HG03097 (cell line): ENCODE results near the gene CRTAC1.

Experiments
- ATAC-seq: cut with Tn5 transposase; IDR thresholded peaks from one replicate; pipeline ENCODE4 v1.9.1; 2021; ENCODE audit not compliant: unreplicated experiment, low FRiP score

Gene CRTAC1

GRCh38 chr10:97903128-97904017, 127.0 kb downstream of the CRTAC1 start:
- ATAC-seq = no peak

DNA sequence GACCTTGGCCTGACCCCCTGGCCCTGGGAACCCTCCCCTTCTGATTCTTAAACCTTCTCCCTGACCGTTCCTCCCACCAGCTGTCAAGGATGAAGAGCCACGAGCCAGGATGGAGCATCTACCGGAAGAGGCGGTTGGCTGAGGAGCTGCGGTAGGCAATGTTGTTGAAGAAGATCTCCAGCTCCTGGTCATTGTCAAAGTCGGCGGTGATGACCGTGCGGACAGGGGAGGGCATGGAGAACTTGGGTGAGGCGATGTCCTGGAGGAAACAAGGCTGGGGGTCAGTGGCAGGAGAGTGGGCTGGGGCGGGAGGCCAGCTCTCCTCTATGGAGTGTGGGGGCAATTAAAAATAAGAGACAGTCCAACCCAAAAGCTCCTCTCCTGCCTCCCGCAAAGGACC, 129.0 kb downstream of the CRTAC1 start:
- no peak for ATAC-seq

- no peak for ATAC-seq
These were observed 132.0 kb downstream of the CRTAC1 start for GRCh38 chr10:97898429-97898828.

DNA sequence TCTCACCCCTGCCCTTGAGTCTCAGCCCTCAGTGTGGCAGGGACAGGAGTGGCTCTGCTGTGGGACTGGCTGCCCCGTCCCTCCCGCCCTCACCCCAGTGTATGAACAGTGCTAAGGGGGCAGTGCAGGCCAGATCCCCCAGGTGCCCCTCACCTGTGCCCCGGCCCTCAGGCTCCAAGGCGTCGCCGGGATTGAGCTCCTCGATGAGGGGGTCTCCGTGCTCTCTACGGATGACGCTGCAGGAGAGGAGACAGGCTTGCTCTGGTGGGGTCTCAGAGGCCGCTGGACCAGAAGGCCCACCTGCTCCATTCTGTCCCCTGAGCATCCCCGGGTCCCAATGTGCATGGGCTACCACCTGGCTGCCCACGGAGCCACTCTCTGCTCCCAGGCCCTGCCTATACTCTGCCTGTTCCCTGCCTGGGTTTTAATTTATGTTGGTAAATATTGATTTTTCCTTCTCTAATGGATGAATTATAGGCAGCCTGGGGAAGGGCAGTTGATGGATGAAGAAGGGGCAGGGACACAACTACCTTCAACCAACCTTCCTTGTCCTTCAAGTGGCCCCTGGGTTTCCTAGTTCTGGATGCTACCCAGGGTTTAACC, 133.6 kb downstream of the CRTAC1 start:
- no peak for ATAC-seq

DNA sequence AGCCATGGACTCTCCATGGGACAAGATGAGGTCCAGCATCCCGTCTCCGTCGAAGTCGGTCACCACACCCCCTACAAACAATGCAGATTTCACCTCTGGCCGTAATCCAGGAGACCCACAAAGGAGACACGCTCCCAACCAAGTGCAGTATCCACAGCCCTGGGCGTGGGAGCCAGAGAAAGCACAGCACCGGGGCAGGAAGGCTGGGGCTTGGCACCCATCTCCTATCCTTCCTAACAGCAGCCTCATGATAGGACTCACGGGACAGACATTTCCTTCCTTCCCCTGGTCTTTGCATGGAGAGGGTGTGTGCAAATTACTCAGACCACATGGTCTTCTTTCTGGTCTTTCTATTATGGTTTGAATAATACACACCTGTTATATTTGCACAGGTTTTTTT, 134.5 kb downstream of the CRTAC1 start:
- no peak for ATAC-seq

DNA sequence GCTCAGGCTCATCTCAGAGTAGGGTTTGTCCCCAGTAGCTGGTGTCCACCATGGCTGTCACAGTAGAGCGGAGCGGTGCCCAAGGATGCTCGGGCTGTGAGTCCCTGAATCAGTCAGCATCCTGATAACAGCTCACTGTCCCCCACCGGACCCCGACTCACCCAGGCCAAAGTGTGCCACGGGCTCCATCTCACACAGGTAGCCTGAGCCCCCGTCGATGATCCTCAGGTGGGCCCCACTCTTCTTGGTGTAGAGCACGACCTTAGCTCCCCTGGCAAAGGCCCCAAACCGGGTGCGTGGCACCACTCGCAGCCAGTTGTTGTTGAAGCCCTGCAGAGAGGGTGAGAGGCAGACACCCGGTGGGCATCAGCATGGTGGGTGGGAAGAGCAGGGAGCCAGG, 135.3 kb downstream of the CRTAC1 start:
- no peak for ATAC-seq

GRCh38 chr10:97894092-97894491, 136.3 kb downstream of the CRTAC1 start:
- no peak for ATAC-seq

DNA sequence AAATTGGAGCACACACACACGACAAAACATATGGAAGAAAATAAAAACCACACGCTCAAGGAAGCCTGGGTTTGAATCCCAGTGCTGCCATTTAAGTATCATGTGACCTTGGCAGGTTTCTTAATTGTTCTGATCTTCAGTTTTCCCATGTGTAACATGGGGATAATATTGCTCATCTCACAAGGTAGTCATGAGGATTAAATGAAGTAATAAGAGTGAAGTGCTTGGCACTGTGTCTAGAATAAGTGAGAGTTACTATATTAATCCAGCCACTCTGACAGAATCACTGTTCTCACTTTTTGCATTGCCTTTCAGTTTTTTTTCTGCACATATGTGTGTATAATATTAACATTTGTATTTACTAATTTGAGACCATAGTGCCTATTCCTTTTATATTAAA, 137.5 kb downstream of the CRTAC1 start:
- ATAC-seq = no peak

GRCh38 chr10:97892506-97892905, 137.9 kb downstream of the CRTAC1 start:
- ATAC-seq = no peak

DNA sequence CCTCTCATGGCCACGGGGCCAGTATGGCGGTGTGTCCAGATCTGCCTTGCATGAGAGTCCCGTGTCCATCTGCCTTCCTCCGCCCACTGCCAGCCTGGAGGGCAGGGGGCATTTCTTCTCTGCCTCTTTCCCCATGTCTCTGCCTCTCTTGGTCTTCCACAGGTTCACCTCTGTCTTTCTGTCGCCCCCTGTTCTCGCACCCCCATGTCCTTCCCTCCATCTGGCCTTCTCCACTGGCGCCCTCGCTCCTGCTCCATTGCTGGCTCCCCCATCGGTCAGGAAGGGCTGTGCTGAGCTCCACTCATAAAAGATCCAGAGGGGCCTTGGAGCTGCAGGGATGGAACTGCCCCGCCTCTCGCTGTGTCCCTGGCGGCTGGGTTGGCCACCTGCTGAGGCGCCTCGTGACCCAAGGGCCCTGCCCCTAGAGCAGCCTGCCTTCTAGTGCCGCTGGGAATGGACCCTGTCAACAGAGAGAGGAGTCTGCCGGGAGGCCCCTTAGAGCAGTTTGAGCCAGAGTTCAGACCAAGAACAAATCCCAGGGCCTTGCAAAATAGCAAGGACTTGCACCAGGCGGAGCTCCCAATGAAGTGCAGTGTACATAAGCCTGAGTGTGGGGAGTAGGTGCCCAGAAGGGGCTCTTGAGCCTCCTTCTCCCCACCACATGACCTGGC, 138.8 kb downstream of the CRTAC1 start:
- ATAC-seq = no peak

DNA sequence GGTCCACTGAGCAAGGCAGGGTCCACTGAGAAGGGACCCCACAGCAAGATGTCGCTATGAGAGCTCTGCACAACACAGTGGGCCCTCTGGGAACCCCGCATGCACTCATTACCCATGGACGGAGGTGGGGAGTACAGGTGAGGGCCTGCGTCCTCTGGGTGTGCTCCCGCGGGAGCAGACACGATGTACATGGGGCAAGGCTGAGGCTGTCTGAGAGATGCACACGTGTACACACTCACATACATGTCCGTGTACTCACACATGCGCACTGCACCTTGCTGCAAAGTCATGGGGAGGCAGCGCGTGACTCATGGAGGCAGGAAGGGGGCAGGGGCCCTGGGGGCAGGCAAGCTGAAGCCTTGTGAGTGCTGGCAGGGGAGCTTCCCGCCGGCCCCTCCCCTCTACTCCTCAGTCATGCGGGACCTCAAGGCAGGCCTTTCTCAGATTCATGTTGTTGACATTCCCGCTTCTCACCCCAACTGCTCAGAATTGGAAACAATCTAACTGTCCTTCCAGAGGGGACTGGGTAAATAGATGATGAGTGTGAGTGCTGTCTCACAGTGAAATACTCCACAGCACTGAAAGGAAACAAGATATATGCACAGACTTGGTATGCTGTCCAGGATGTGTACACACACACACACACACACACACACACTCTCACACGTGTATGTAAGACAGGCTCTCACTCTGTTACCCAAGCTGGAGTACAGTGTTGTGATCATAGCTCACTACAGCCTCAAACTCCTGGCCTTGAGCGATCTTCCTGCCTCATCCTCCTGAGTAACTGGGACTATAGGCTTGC, 140.8 kb downstream of the CRTAC1 start:
- no peak for ATAC-seq

GRCh38 chr10:97888641-97889262, 141.7 kb downstream of the CRTAC1 start:
- ATAC-seq = no peak

- no peak for ATAC-seq
These were observed 142.3 kb downstream of the CRTAC1 start for GRCh38 chr10:97888134-97888533.

DNA sequence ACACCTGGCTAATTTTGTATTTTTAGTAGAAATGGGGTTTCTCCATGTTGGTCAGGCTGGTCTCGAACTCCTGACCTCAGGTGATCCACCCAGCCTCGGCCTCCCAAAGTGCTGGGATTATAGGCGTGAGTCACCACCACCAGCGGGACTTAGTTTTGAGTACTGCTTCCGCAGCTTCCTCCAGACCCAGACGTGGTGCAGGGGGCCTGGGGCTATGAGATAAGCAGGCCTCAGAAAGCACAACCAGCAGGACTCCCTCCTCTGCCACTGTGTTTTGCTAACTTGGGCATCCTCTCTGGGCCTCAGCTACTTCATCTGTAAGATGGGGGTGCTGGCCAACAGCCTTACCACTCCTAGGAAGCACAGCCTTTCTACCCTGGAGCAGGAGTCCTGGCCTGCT, 143.0 kb downstream of the CRTAC1 start:
- no peak for ATAC-seq

- no peak for ATAC-seq
These were observed 144.1 kb downstream of the CRTAC1 start for GRCh38 chr10:97886286-97886685.

DNA sequence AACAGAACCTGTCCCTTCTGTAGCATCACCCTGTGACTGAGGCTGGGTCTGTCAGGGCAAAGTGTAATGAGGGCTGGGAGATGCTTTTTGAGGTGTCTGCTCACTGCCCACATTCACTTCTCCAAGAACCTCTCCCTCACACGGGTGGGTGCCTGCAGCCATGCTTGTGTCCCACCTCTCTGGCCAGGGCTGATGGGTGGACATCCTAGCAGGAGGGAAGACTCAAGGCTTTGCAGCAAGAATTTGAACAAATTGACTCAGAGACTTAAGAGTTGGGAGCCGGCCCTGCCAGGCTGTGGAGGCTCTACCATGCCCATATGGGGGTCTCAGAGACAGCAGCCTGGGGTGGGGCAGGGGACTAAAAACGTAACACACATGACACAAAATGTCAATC, 147.3 kb downstream of the CRTAC1 start:
- no peak for ATAC-seq

- no peak for ATAC-seq
These were observed 148.0 kb downstream of the CRTAC1 start for GRCh38 chr10:97882142-97883091.

DNA sequence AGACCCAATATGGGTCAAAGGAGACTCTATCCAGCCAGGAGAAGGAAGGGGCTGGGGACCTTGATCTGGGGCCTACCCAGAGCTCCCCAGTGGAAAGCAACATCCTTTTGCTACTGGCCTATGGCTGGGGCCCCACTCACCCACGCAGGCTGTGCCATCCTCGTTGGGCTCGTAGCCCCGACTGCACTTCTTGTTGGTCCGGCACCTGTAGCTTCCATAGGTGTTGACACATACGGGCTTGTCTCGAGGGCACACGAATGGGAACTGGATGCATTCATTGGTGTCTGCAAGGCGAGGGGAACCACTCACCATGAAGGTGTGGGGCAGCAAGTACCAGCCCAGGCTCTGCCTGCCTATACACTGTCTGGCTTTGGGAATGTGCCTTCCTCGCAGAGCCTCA, 150.3 kb downstream of the CRTAC1 start:
- no peak for ATAC-seq

DNA sequence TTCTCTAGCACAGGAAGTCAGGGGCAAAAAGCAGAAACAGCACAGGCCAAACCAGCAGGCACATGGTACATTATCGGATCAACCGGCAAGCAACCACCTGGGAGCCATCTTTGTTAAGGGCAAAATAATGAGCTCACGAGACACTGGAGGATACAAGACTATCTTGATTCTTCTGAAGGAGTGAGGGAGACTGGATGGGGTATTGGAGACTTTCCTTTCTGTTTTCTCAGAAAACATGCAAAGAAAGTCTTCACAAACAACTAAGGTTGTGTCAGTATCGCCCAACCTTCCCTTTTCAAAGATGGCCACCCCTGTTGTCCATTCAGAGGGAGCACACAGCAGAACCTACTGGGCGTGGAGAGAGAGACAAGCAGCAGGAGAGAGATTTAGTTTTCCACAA, 151.2 kb downstream of the CRTAC1 start:
- ATAC-seq = no peak
